GM19193 (cell line): Measurements from ENCODE around the gene SUOX.

ENCODE experiments used
- POLR2A ChIP-seq: IDR thresholded peaks from 4 replicates; pipeline ENCODE4 v1.6.1; 2011; ENCODE audit not compliant: insufficient read depth, insufficient read length; ENCODE audit errors: extremely low read depth

Gene SUOX

DNA sequence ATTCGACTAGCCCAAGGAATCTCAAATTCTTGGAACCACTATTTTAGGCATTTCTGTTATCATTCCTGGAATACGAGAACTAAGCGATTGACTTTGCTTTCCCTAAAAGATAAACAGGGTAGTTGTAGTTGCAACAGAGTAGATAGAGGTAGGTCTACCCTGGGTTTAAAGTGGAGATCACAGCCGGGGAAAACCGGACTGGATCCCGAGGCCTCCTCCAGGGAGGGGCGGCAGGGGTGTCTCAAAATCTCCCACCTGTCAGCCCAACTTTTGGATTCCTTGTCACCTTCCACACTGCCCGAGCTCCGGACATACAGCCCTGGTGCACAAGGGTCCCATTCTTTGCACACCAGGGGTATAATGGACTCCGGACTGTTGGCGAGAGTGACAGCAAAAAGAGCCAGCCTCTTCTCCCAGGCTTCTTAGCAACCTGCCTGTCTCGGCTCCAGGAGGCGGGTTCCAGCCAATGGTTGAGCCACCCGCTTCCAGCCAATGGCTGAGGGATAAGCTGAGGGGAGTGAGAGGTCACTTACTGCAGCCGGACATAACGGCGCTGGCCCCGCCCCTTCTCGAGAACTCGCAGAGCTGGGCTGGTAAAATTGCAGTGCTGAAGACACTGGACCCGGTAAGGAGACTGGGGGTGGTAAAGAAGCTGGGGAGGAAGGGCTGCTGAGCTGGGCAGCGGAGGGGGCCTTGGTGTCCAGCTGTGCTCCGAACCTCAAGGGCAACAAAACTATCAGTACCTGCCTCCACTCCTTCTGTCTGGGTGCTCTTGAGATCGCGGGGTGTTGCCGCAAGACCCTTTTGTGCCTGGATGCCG lies at the start of gene SUOX:
Gene SUOX, plus strand, starts transcription at position 562 of the 820 bp plus-strand sequence. CDS start 4,946 bp downstream, outside the sequence.
- peak; percentile 71 for TF ChIP-seq POLR2A

- no peak for TF ChIP-seq POLR2A
These were observed 41.7 kb upstream of the SUOX start for GRCh38 chr12:55955344-55955743.

DNA sequence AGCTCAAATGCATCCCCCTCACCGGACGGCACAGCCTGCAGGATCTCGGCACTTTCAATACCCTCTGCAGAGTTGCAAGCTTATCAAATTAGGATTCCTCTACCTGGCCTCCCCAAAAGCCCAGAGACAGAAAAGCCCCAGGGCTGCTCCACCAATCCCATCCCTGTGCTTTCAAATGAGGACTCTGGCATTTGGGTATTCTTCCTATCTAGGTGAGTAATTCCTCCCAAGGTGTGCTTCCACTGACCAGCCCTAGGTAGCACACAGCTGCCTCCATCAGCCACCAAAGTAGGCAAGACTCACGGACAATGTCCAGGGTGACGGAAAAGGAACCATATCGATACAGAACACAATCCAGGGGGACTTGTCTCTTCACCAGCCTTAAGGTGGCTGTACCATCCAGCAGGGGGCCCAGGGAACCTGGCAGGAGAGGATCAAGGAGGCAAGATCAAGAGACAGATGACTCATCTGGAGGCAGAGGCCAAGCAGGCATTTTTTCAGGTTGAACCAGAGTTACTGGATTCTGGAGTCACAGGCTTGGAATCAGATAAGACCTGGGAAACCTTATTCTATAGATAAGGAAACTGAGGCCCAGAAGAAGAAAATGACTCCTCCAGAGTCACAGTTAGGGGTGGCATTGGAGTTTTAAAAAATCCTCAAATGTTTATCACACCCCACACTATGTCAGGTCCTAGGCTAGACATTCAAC lies 41.1 kb upstream of the SUOX start:
- TF ChIP-seq POLR2A, result no peak

DNA sequence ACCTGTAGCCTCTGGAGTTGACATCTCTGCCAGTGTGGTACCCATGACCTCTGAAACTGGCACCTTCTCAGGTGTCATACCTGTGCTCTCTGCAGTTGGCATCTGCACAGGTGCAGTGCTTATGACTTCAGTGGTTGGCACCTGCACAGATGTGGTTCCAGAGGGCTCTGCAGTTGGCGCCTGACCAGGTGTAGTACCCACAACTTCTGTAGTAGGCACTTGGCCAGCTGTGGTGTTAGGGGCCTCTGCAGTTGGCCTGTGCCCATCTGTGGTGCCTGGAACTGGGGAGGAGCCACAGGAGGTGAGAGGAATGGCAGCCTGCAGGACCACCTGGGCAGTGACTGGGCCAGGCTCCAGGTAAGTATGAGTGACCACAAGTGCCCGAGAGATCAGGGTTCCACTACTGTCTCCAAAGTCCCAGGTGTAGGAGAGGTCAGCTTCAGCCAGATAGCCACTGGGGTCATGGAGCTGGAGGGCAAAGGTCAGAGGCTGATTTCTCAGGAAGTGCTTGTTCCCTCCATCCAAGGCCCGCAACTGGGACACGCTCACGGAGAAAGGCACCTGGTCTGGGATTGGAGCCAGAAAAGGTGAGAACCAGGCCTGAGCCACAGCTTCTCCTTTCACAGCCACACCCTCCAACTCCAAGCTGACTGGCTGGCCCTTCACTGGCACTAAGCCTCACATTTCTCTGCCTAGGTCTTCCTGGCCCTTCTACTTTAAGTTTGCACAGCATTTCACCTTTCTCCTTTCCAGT lies 39.8 kb upstream of the SUOX start:
- TF ChIP-seq POLR2A, result no peak

DNA sequence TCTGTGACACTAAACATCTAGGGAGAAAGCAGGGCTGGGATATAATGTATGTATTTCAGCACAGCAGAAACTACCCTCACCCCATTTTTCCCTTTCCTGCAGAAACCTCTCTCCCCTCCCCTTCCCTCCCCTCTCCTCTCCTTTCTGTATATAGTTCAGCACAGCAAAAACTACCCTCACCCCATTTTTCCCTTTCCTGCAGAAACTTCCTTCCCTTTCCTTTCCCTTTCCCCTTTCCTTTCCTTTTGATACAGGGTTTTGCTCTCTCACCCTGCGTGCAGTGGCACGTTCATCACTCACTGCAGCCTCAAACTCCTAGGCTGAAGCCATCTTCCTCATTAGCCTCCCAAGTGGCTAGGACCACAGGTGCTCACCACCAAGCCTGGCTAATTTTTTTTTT lies 33.3 kb upstream of the SUOX start:
- no peak for TF ChIP-seq POLR2A

DNA sequence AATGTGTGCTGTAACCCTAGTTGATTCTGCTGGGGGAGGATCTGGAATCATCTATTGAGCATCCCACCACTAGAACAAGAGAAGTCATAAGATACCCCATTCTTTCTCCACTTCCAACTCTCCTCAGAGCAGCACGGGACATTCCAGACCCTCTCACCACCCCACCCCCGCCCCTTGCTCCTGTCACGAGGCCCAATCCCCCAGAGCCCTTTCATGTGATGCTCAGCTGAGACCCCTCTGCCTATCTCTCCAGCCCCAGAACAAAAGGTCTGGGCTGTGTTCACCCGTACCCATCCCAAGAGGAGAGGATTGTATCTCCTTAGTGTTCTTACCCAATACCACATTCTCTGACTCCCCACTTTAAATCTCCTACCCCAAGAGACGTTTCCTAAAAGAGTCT lies 31.8 kb upstream of the SUOX start:
- no peak for TF ChIP-seq POLR2A

GRCh38 chr12:55965941-55966407 lies 31.1 kb upstream of the SUOX start, which contains the start of gene PMEL:
Gene PMEL, minus strand, starts transcription at chr12:55966042. Its CDS starts 31 bp downstream, at chr12:55966011.
- no peak for TF ChIP-seq POLR2A

GRCh38 chr12:55966408-55967281 lies 30.4 kb upstream of the SUOX start, which contains the start of gene CDK2:
Gene CDK2, plus strand, starts transcription at chr12:55966830. Its CDS starts 179 bp downstream, at chr12:55967009.
- TF ChIP-seq POLR2A, result peak; percentile 85

GRCh38 chr12:55969356-55969755 lies 27.7 kb upstream of the SUOX start:
- no peak for TF ChIP-seq POLR2A

DNA sequence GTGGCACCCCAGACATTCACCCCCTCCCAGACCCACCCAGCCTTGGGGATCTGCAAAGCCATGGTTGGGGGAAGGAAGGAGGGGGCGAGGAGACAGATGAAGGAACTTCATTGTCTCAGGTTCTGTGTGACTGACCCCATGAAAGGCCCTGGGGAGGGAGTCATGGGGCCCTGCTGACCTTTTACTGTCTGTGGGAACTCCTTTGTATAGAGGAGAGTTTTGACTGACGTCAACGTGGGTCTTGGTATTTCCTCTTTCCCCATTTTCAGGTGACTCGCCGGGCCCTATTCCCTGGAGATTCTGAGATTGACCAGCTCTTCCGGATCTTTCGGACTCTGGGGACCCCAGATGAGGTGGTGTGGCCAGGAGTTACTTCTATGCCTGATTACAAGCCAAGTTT lies 26.3 kb upstream of the SUOX start:
- TF ChIP-seq POLR2A, result no peak

DNA sequence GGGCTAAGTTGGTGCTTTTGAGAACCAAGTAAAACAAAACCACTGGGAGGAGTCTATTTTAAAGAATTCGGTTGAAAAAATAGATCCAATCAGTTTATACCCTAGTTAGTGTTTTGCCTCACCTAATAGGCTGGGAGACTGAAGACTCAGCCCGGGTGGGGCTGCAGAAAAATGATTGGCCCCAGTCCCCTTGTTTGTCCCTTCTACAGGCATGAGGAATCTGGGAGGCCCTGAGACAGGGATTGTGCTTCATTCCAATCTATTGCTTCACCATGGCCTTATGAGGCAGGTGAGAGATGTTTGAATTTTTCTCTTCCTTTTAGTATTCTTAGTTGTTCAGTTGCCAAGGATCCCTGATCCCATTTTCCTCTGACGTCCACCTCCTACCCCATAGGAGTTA lies 25.0 kb upstream of the SUOX start:
- no peak for TF ChIP-seq POLR2A

- no peak for TF ChIP-seq POLR2A
These were observed 24.6 kb upstream of the SUOX start for GRCh38 chr12:55972456-55972855.

GRCh38 chr12:55972911-55973598 lies 24.0 kb upstream of the SUOX start:
- TF ChIP-seq POLR2A, result no peak

DNA sequence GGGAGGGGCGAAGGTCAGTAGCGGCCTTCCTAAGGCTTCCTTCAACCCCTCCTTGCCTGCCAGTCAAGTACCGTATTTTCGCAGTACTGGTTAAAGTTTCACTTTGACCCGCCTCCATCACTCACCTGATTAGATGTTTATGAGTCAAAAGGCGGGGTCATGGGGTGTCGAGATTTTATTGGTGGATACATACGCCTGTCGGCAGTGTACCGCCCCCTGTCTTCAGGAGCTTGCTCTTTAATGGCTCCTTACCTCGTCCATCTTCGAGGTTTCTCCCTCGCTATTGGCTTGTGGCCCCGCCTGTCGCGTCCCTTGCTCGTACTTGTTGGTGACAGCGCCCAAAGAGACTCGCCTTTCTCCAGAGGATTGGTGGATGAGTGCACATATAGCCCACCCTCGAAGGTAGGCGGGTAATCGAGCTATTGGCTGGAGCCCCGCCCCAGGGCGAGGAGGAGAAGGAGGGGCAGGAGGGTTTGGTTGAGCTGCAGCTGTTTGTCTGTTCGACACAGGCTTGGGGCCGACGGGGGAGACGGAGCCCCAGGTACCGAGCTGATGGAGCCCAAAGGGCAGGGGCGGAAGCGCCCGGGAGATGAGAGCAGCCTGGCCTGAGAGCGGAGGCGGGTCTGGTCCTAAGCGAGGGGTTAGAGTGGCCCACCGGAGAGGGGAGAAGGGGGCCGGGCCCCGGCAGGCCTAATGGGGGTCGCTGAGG lies 23.3 kb upstream of the SUOX start, which contains the start of gene RAB5B:
Gene RAB5B, plus strand, starts transcription at position 480 of the 709 bp plus-strand sequence. CDS start 12,883 bp downstream, outside the sequence.
- peak; percentile 92 for TF ChIP-seq POLR2A
